H1 (cell line): Measurements from ENCODE around the gene RNF126. TPM values are rescaled to one million over a fixed set of nuclear protein-coding genes. Genes with fewer than 3 reads are reported as not detected.

Experiments
- CTCF ChIA-PET: fragments of 300-600 bp; sonication (Branson Sonifier 250); formaldehyde crosslinking; loops from one replicate; lab custom pipeline; 2021; ENCODE audit not compliant: partially characterized antibody; lab: Charles Lee
- POLR2A ChIA-PET: fragments of 300-600 bp; sonication (Branson Sonifier 250); formaldehyde crosslinking; loops from one replicate; lab custom pipeline; 2021; ENCODE audit warnings: inconsistent platforms; ENCODE audit not compliant: partially characterized antibody; lab: Charles Lee
- DNase-seq, 2 experiments: peaks; one replicate each; pipeline versions ENCODE4 v3.0.0 to v3.0.0-alpha.2; 2010 to 2022; ENCODE audit warnings: low spot score in 2 of 2, low read depth in 1 of 2, mixed read lengths in 1 of 2
- FAIRE-seq: peaks from 2 replicates; lab custom pipeline; 2011; peaks lifted over from hg19 to GRCh38; lab: Jason Lieb, UNC
- H2AFZ ChIP-seq: 2 replicates; pipeline ENCODE4 v1.8.1; 2012; ENCODE audit warnings: low read length, inconsistent platforms
- H2AK5ac ChIP-seq: 2 replicates; pipeline ENCODE4 v1.6.1; 2013; ENCODE audit warnings: low read depth, low read length
- H2BK120ac ChIP-seq: replicated peaks from 2 replicates; pipeline ENCODE3; 2013; ENCODE audit warnings: low read depth, low read length, inconsistent platforms
- H2BK12ac ChIP-seq: 2 replicates; pipeline ENCODE4 v1.6.1; 2013; ENCODE audit warnings: low read depth, low read length
- H2BK15ac ChIP-seq: 2 replicates; pipeline ENCODE4 v1.6.1; 2013; ENCODE audit warnings: low read length
- H2BK20ac ChIP-seq: 2 replicates; pipeline ENCODE4 v1.6.1; 2013; ENCODE audit warnings: low read length
- H2BK5ac ChIP-seq: 2 replicates; pipeline ENCODE4 v1.6.1; 2013; ENCODE audit warnings: low read depth, low read length
- H3K14ac ChIP-seq: 2 replicates; pipeline ENCODE4 v1.6.1; 2013; ENCODE audit warnings: inconsistent platforms; ENCODE audit not compliant: insufficient read length
- H3K18ac ChIP-seq: 2 replicates; pipeline ENCODE4 v1.6.1; 2013; ENCODE audit warnings: low read length; ENCODE audit errors: extremely low read depth
- H3K23ac ChIP-seq: 2 replicates; pipeline ENCODE4 v1.6.1; 2013; ENCODE audit warnings: inconsistent platforms; ENCODE audit not compliant: insufficient read length
- H3K23me2 ChIP-seq: 2 replicates; pipeline ENCODE4 v1.6.1; 2013; ENCODE audit warnings: low read depth, low read length
- H3K27ac ChIP-seq: 2 replicates; pipeline ENCODE4 v1.6.1; 2011; ENCODE audit warnings: low read depth, low read length, inconsistent platforms
- H3K27me3 ChIP-seq, 4 experiments: replicated peaks in 1 of 4; 1 replicate in 1 of 4; 2 replicates in 3 of 4; pipeline versions ENCODE4 v1.6.1 to v1.8.1; 2011 to 2013; ENCODE audit warnings: low read length in 3 of 4, mild to moderate bottlenecking in 3 of 4, inconsistent platforms in 2 of 4, mixed read lengths in 2 of 4, moderate library complexity in 1 of 4; ENCODE audit not compliant: control insufficient read depth in 3 of 4, insufficient read depth in 3 of 4; ENCODE audit errors: extremely low read depth in 1 of 4
- H3K36me3 ChIP-seq, 4 experiments: 2 replicates each; pipeline versions ENCODE4 v1.6.1 to v1.8.1; 2011 to 2013; ENCODE audit warnings: mild to moderate bottlenecking in 4 of 4, low read length in 3 of 4, moderate library complexity in 2 of 4, control low read depth in 1 of 4, inconsistent platforms in 1 of 4; ENCODE audit not compliant: insufficient read depth in 4 of 4, control insufficient read depth in 2 of 4
- H3K4ac ChIP-seq: replicated peaks from 2 replicates; pipeline ENCODE3; 2013; ENCODE audit warnings: low read length, low read depth, mixed read lengths, inconsistent platforms; ENCODE audit not compliant: insufficient read length
- H3K4me1 ChIP-seq, 4 experiments: replicated peaks in 1 of 4; 1 replicate in 1 of 4; 2 replicates in 3 of 4; pipeline versions ENCODE4 v1.6.1 to v1.8.1; 2011 to 2013; ENCODE audit warnings: low read length in 3 of 4, inconsistent platforms in 2 of 4, mixed read lengths in 1 of 4; ENCODE audit not compliant: insufficient read depth in 4 of 4, control insufficient read depth in 3 of 4
- H3K4me2 ChIP-seq, 2 experiments: 2 replicates each; pipeline versions ENCODE4 v1.6.1 to v1.8.1; 2011 to 2013; ENCODE audit warnings: low read depth in 2 of 2, low read length in 2 of 2, control low read depth in 1 of 2, inconsistent platforms in 1 of 2, mild to moderate bottlenecking in 1 of 2; ENCODE audit not compliant: insufficient read depth in 1 of 2
- H3K4me3 ChIP-seq, 4 experiments: fragments of 200-600, 300-600 bp in 1 of 4; sonication (generic), shearing (Covaris generic), sonication (Bioruptor Twin) in 1 of 4; 2 replicates each; pipeline versions ENCODE4 v1.5.1 to v1.8.1; 2011 to 2016; ENCODE audit warnings: low read length in 4 of 4, low read depth in 3 of 4, control low read depth in 2 of 4, inconsistent platforms in 2 of 4, mild to moderate bottlenecking in 2 of 4, mixed read lengths in 1 of 4, moderate library complexity in 1 of 4; ENCODE audit not compliant: insufficient read depth in 2 of 4; ENCODE audit errors: extremely low read depth in 1 of 4
- H3K56ac ChIP-seq: replicated peaks from 2 replicates; pipeline ENCODE3; 2013; ENCODE audit warnings: low read depth, mild to moderate bottlenecking, mixed read lengths, low read length, inconsistent platforms; ENCODE audit not compliant: insufficient read length
- H3K79me1 ChIP-seq: 2 replicates; pipeline ENCODE4 v1.6.1; 2013; ENCODE audit warnings: low read depth, low read length, control low read depth
- H3K79me2 ChIP-seq, 2 experiments: 2 replicates each; pipeline versions ENCODE4 v1.6.1 to v1.8.1; 2012 to 2013; ENCODE audit warnings: low read length in 2 of 2, mild to moderate bottlenecking in 2 of 2, inconsistent platforms in 1 of 2; ENCODE audit not compliant: insufficient read depth in 2 of 2, control insufficient read depth in 1 of 2
- H3K9ac ChIP-seq, 4 experiments: replicated peaks in 1 of 4; 1 replicate in 1 of 4; 2 replicates in 3 of 4; pipeline versions ENCODE4 v1.6.1 to v1.8.1; 2011 to 2013; ENCODE audit warnings: low read depth in 3 of 4, low read length in 3 of 4, control low read depth in 2 of 4, mild to moderate bottlenecking in 2 of 4, moderate library complexity in 2 of 4, inconsistent platforms in 1 of 4; ENCODE audit errors: extremely low read depth in 1 of 4
- H3K9me3 ChIP-seq, 2 experiments: 2 replicates each; pipeline versions ENCODE4 v1.6.1 to v1.8.1; 2012 to 2013; ENCODE audit warnings: mild to moderate bottlenecking in 2 of 2, moderate library complexity in 2 of 2, control low read depth in 1 of 2, inconsistent platforms in 1 of 2, low read depth in 1 of 2, low read length in 1 of 2, mixed read lengths in 1 of 2; ENCODE audit not compliant: insufficient read depth in 2 of 2
- H4K20me1 ChIP-seq, 2 experiments: replicated peaks in 1 of 2; 2 replicates each; pipeline versions ENCODE3 to v1.8.1; 2011 to 2013; ENCODE audit warnings: inconsistent platforms in 2 of 2, low read length in 2 of 2, mild to moderate bottlenecking in 1 of 2; ENCODE audit not compliant: insufficient read depth in 2 of 2, control insufficient read depth in 1 of 2
- H4K5ac ChIP-seq: 2 replicates; pipeline ENCODE4 v1.6.1; 2013; ENCODE audit warnings: low read length, low read depth, mixed read lengths, inconsistent platforms; ENCODE audit not compliant: insufficient read length
- H4K8ac ChIP-seq: 2 replicates; pipeline ENCODE4 v1.8.0; 2013; ENCODE audit warnings: mild to moderate bottlenecking, moderate library complexity, low read length, inconsistent platforms; ENCODE audit not compliant: insufficient read depth; ENCODE audit errors: extremely low read depth
- H4K91ac ChIP-seq: replicated peaks from 2 replicates; pipeline ENCODE3; 2013; ENCODE audit warnings: low read length, mixed read lengths, inconsistent platforms; ENCODE audit not compliant: insufficient read length
- HDAC6 ChIP-seq: IDR thresholded peaks from one replicate; pipeline ENCODE4 v1.7.1; 2012; ENCODE audit warnings: low read depth, mild to moderate bottlenecking, inconsistent platforms, low read length, moderate library complexity
- JUN ChIP-seq: IDR thresholded peaks from 2 replicates; pipeline ENCODE4 v1.6.1; 2011; ENCODE audit warnings: low read depth, mild to moderate bottlenecking, improper control_type of control experiment, low read length
- WGBS, 2 experiments: shearing (Covaris generic) in 1 of 2; methylation state at CpG; one replicate each; pipeline versions ENCODE4 v1.1.6 to v1.1.7; 2013 to 2015; ENCODE audit warnings: low lambda C conversion rate in 2 of 2, mixed read lengths in 2 of 2, inconsistent platforms in 1 of 2, low coverage in 1 of 2, missing lambda C conversion rate in 1 of 2; ENCODE audit not compliant: insufficient replicate concordance in 2 of 2, insufficient coverage in 1 of 2, insufficient read length in 1 of 2; ENCODE audit errors: extremely low coverage in 1 of 2, missing lambda C conversion rate in 1 of 2; 5-methylcytosine and 5-hydroxymethylcytosine counted together
- polyA plus RNA-seq, 7 experiments: library from polyadenylated mRNA; depleted of rRNA in 3 of 7; stranded (reverse) in 5 of 7; unstranded in 2 of 7; fragments of >200 nt in 5 of 7; fragments of 200-250 nt in 2 of 7; gene quantifications; 1 replicate in 5 of 7; 2 replicates in 1 of 7; 4 replicates in 1 of 7; pipeline versions ENCODE4 v1.2.1 to v1.2.3, GENCODE V29; 2011 to 2013; ENCODE audit warnings: missing spikeins in 2 of 7, mixed read lengths in 2 of 7
- total RNA-seq: library from RNA; stranded (reverse); fragmentation: NEBNext Ultra II Directional; extraction: Animal tissue kit (Norgen Biotek cat#: 25700); gene quantifications from 2 replicates; pipeline ENCODE4 v1.2.1, GENCODE V29; 2021

Gene RNF126
- total and polyA plus RNA-seq, 2 of the 8 experiments (the other 6 are each of a cell fraction or from before 2014, with no cell fraction given): 21.8 to 68.0 TPM

GRCh38 chr19:621819-622218 lies 41.2 kb downstream of the RNF126 start:
- H3K27ac ChIP-seq: no peak overlapping the region
- TF ChIP-seq HDAC6: no peak
- no peak for TF ChIP-seq JUN

More at GRCh38 chr19:621819-622218, 41.2 kb downstream of the RNF126 start:
- H2AFZ ChIP-seq: no peak overlapping the region
- no peak overlapping the region for H2BK5ac ChIP-seq
- FAIRE-seq: no peak
- H3K23ac ChIP-seq: no peak overlapping the region
- H2BK12ac ChIP-seq: no peak overlapping the region
- no peak overlapping the region for H2AK5ac ChIP-seq
- peaks cover 0 to 15% of the 10 kb centered on the region in 2 experiments for H4K20me1 ChIP-seq
- no peaks in the 10 kb centered on the region for H3K27me3 ChIP-seq
- no peaks in the 10 kb centered on the region for H3K23me2 ChIP-seq
- WGBS, 2 experiments: 91% methylated on average over 24 of the region's 24 CpGs; no CpG with 5 or more reads in 1 of the 2 experiments
- CTCF ChIA-PET: interaction anchor here (1.7 to 2.0 kb wide), 2 partner anchors 10 to 34 kb away, joined by 4 to 6 read pairs; no protein-coding TSS in a partner anchor
- H3K14ac ChIP-seq: no peak overlapping the region
- H3K4me2 ChIP-seq: no peak overlapping the region
- peaks cover 4 to 67% (median 37%) of the 10 kb centered on the region in 4 experiments; a peak in 7 of 8 replicates for H3K36me3 ChIP-seq
- H4K91ac ChIP-seq: no peak overlapping the region
- no peak overlapping the region for H3K4me3 ChIP-seq
- no peaks in the 10 kb centered on the region for H3K9me3 ChIP-seq
- H2BK20ac ChIP-seq: no peak overlapping the region
- no peak for DNase-seq
- no peak overlapping the region for H4K5ac ChIP-seq
- H3K4ac ChIP-seq: no peak overlapping the region
- no peak overlapping the region for H3K18ac ChIP-seq
- H3K4me1 ChIP-seq: no peaks in the 10 kb centered on the region
- H4K8ac ChIP-seq: no peak overlapping the region
- POLR2A ChIA-PET: interaction anchor here (1.4 to 1.5 kb wide), 2 partner anchors 9 to 35 kb away, joined by 3 read pairs; no protein-coding TSS in a partner anchor
- H3K79me2 ChIP-seq: no peaks in the 10 kb centered on the region; a peak in 1 of 4 replicates
- H3K9ac ChIP-seq: no peak overlapping the region
- H3K79me1 ChIP-seq: no peaks in the 10 kb centered on the region
- H2BK15ac ChIP-seq: no peak overlapping the region
- no peak overlapping the region for H2BK120ac ChIP-seq
- H3K56ac ChIP-seq: no peak overlapping the region
